ENCODE data around the gene DOCK2. TPM values are rescaled to one million over a fixed set of nuclear protein-coding genes. Genes with fewer than 3 reads are reported as not detected.

DOCK2 gene
- total RNA-seq (100 to 1,000 TPM in 1 of 2 donors, 10 to 100 TPM in 1; 30.3 to 101 TPM), polyA plus RNA-seq (ENCODE audit: insufficient read length in 6 of 6) (1 to 10 TPM; 4.3 to 6.0 (median 5.1) TPM)
- long read RNA-seq, donor 1, full-length matches to known transcripts: 1 of 1 reads
- long read RNA-seq, donor 1, partial matches to known transcripts: 0 of 1 reads
- long read RNA-seq, donor 1, other reads (novel, unspliced or antisense): 0 of 1 reads
- long read RNA-seq, donor 2: 0 reads
- long read RNA-seq, donor 3: 0 reads
- long read RNA-seq, donor 4, partial matches to known transcripts: 1 of 3 reads
- long read RNA-seq, donor 4, other reads (novel, unspliced or antisense): 1 of 3 reads
- long read RNA-seq, donor 5: 0 reads
- long read RNA-seq, donor 6: 0 reads
- long read RNA-seq, donor 7, partial matches to known transcripts: 0 of 1 reads
- long read RNA-seq, donor 7, other reads (novel, unspliced or antisense): 0 of 1 reads
- long read RNA-seq, donor 8, partial matches to known transcripts: 0 of 1 reads
- long read RNA-seq, donor 8, other reads (novel, unspliced or antisense): 0 of 1 reads
- long read RNA-seq, donor 9: 0 reads
- long read RNA-seq, donor 10, partial matches to known transcripts: 1 of 1 reads
- long read RNA-seq, donor 10, other reads (novel, unspliced or antisense): 0 of 1 reads
- long read RNA-seq, donor 11, partial matches to known transcripts: 0 of 1 reads
- long read RNA-seq, donor 11, other reads (novel, unspliced or antisense): 0 of 1 reads
- long read RNA-seq, donor 12: 0 reads

GRCh38 chr5:169637085-169637548, at the start of gene DOCK2:
Gene DOCK2, plus strand, starts transcription at chr5:169637275. Its CDS starts 52 bp downstream, at chr5:169637327.
- intact Hi-C loops (cut with DNase I): no loop called here
- DNase-seq (peak in 2 of 4 donors; percentile 81 to 97), ATAC-seq (peak; percentile 86)
- Histone ChIP-seq H3K27me3 (peaks cover 12 to 24% of the 10 kb centered on the region in 2 donors), H3K36me3 (no peaks in the 10 kb centered on the region), H3K27ac (peak within 1 kb of the TSS; percentile 62 to 93), H3K4me1 (peaks cover 0 to 42% of the 10 kb centered on the region in 2 donors), H3K9me3 (peaks cover 0 to 6% of the 10 kb centered on the region in 2 donors), H3K4me3 (peak within 1 kb of the TSS; percentile 38 to 68)
- no peak for TF ChIP-seq CTCF (IDR thresholded peaks at IDR 0.05)

GRCh38 chr5:169590602-169591001, 46.5 kb upstream of the DOCK2 start:
- Histone ChIP-seq H3K9me3 (no peaks in the 10 kb centered on the region), H3K4me3 (no peak overlapping the region), H3K27ac (no peak overlapping the region), H3K36me3 (peaks cover 0 to 68% of the 10 kb centered on the region in 2 donors), H3K4me1 (no peaks in the 10 kb centered on the region), H3K27me3 (no peaks in the 10 kb centered on the region)
- TF ChIP-seq CTCF (IDR thresholded peaks at IDR 0.05): no peak
- DNase-seq: no peak
- intact Hi-C loops (cut with DNase I): no loop called here
- ATAC-seq: no peak

GRCh38 chr5:169591636-169592035, 45.4 kb upstream of the DOCK2 start:
- peaks cover 0 to 79% of the 10 kb centered on the region in 2 donors for H3K36me3 ChIP-seq
- TF ChIP-seq CTCF (IDR thresholded peaks at IDR 0.05): no peak
- no peak overlapping the region for H3K27ac ChIP-seq
- H3K9me3 ChIP-seq: no peaks in the 10 kb centered on the region
- no peaks in the 10 kb centered on the region for H3K4me1 ChIP-seq
- no peak for ATAC-seq
- intact Hi-C loops (cut with DNase I): no loop called here
- no peak overlapping the region for H3K4me3 ChIP-seq
- no peak for DNase-seq
- H3K27me3 ChIP-seq: no peaks in the 10 kb centered on the region

GRCh38 chr5:169592937-169593650, 44.0 kb upstream of the DOCK2 start:
- DNase-seq: no peak
- no peaks in the 10 kb centered on the region for H3K9me3 ChIP-seq
- H3K27me3 ChIP-seq: no peaks in the 10 kb centered on the region
- no peaks in the 10 kb centered on the region for H3K4me1 ChIP-seq
- no peak for TF ChIP-seq CTCF (IDR thresholded peaks at IDR 0.05)
- H3K27ac ChIP-seq: no peak overlapping the region
- intact Hi-C loops (cut with DNase I): no loop called here
- no peak overlapping the region for H3K4me3 ChIP-seq
- H3K36me3 ChIP-seq: peaks cover 0 to 84% of the 10 kb centered on the region in 2 donors
- ATAC-seq: no peak
